ENCODE data around the gene ZNF230. TPM values are rescaled to one million over a fixed set of nuclear protein-coding genes. Genes with fewer than 3 reads are reported as not detected.

The ZNF230 gene
- total RNA-seq, 4 donors from 2014 or later, result 2.8 to 6.1 (median 3.7) TPM

Small RNAs within 50 kb of the gene (small RNA-seq; reads per million reads assigned to genes)
- gene AC006213.5, result 0 reads per million in 4 donors

Other genes with a start within 250 kb of the ZNF230 start
- 10 to 100 TPM in 3 of 4 donors, 1 to 10 TPM in 1; 8.9 to 25.9 (median 17.9) TPM for gene SMG9, start 248.0 kb upstream of the ZNF230 start, total RNA-seq
- 1 to 10 TPM; 1.8 to 7.1 (median 3.4) TPM for gene KCNN4, start 222.0 kb upstream of the ZNF230 start, total RNA-seq
- gene LYPD5, start 200.5 kb upstream of the ZNF230 start, total RNA-seq, result 1 to 10 TPM; 3.1 to 9.8 (median 5.2) TPM
- gene ZNF283, start 175.6 kb upstream of the ZNF230 start, total RNA-seq, result 10 to 100 TPM in 3 of 4 donors, 1 to 10 TPM in 1; 9.6 to 11.4 (median 10.5) TPM
- 1 to 10 TPM; 2.3 to 5.0 (median 3.9) TPM for gene ZNF404, start 119.0 kb upstream of the ZNF230 start, total RNA-seq
- gene ZNF45, start 67.7 kb upstream of the ZNF230 start, total RNA-seq, result 10 to 100 TPM in 3 of 4 donors, 1 to 10 TPM in 1; 9.7 to 16.7 (median 12.0) TPM
- gene ZNF221, start 51.7 kb upstream of the ZNF230 start, total RNA-seq, result 10 to 100 TPM in 1 of 4 donors, 1 to 10 TPM in 3; 4.2 to 14.3 (median 6.2) TPM
- gene ZNF155, start 18.8 kb upstream of the ZNF230 start, total RNA-seq, result 1 to 10 TPM; 6.2 to 6.9 (median 6.4) TPM
- 1 to 10 TPM; 2.0 to 4.9 (median 2.5) TPM for gene ZNF222, start 22.4 kb downstream of the ZNF230 start, total RNA-seq
- gene ZNF223, start 49.1 kb downstream of the ZNF230 start, total RNA-seq, result 1 to 10 TPM; 2.3 to 5.5 (median 4.4) TPM
- 1 to 10 TPM; 2.0 to 2.5 (median 2.4) TPM for gene ZNF284, start 69.2 kb downstream of the ZNF230 start, total RNA-seq
- 10 to 100 TPM; 12.5 to 33.0 (median 16.8) TPM for gene ZNF224, start 91.4 kb downstream of the ZNF230 start, total RNA-seq
- gene ZNF225, start 110.4 kb downstream of the ZNF230 start, total RNA-seq, result 1 to 10 TPM; 4.3 to 4.5 (median 4.4) TPM
- 1 to 10 TPM; 6.7 to 9.3 (median 7.1) TPM for gene ZNF234, start 138.6 kb downstream of the ZNF230 start, total RNA-seq
- gene ZNF226, start 162.1 kb downstream of the ZNF230 start, total RNA-seq, result 10 to 100 TPM; 14.7 to 28.2 (median 20.5) TPM
- 10 to 100 TPM; 10.6 to 19.3 (median 14.7) TPM for gene ZNF227, start 209.6 kb downstream of the ZNF230 start, total RNA-seq

All from gastroesophageal sphincter (tissue), 4 donors.